Upper lobe of right lung (tissue), 1 donor: Measurements from ENCODE around the gene MACO1. TPM values are rescaled to one million over a fixed set of nuclear protein-coding genes. Genes with fewer than 3 reads are reported as not detected.

Experiments
- ATAC-seq: fragments of 200-7000 bp; cut with Tn5 transposase; one replicate; pipeline ENCODE4 v1.9.1; 2020; ENCODE audit warnings: mild to moderate bottlenecking, moderate library complexity
- DNase-seq: peaks from one replicate; pipeline ENCODE4 v3.0.0-alpha.2; 2020
- H3K27ac ChIP-seq: fragments of 200-600 bp; one replicate; pipeline ENCODE4 v1.8.0; 2022
- H3K27me3 ChIP-seq: fragments of 200-600 bp; one replicate; pipeline ENCODE4 v1.8.0; 2022; ENCODE audit warnings: mild to moderate bottlenecking
- H3K36me3 ChIP-seq: fragments of 200-600 bp; one replicate; pipeline ENCODE4 v1.8.0; 2022
- H3K4me1 ChIP-seq: fragments of 200-600 bp; one replicate; pipeline ENCODE4 v1.8.0; 2022
- H3K4me3 ChIP-seq: fragments of 200-600 bp; one replicate; pipeline ENCODE4 v1.8.0; 2022; ENCODE audit warnings: mild to moderate bottlenecking
- H3K9me3 ChIP-seq: fragments of 200-600 bp; one replicate; pipeline ENCODE4 v1.8.0; 2022
- intact Hi-C: fragments of 100-400 bp; cut with DNase I; formaldehyde crosslinking; loops from one replicate; pipeline ENCODE4 v1.11.0; 2022
- total RNA-seq: library from RNA; stranded (reverse); fragmentation: NEBNext Ultra II Directional; extraction: Animal tissue kit (Norgen Biotek cat#: 25700); gene quantifications from one replicate; pipeline ENCODE4 v1.2.1, GENCODE V29; 2021
- TF ChIP-seq, protein P1 (sequence below): fragments of 200-600 bp; IDR thresholded peaks from one replicate; pipeline ENCODE4 v1.8.0; 2022; ENCODE audit warnings: antibody characterized with exemption
- donor health status: DM: no; HTN: yes; CAD: no; lungs with severe emphysema.

MACO1 gene
- total RNA-seq, 1 donor from 2014 or later = 20.2 TPM

DNA sequence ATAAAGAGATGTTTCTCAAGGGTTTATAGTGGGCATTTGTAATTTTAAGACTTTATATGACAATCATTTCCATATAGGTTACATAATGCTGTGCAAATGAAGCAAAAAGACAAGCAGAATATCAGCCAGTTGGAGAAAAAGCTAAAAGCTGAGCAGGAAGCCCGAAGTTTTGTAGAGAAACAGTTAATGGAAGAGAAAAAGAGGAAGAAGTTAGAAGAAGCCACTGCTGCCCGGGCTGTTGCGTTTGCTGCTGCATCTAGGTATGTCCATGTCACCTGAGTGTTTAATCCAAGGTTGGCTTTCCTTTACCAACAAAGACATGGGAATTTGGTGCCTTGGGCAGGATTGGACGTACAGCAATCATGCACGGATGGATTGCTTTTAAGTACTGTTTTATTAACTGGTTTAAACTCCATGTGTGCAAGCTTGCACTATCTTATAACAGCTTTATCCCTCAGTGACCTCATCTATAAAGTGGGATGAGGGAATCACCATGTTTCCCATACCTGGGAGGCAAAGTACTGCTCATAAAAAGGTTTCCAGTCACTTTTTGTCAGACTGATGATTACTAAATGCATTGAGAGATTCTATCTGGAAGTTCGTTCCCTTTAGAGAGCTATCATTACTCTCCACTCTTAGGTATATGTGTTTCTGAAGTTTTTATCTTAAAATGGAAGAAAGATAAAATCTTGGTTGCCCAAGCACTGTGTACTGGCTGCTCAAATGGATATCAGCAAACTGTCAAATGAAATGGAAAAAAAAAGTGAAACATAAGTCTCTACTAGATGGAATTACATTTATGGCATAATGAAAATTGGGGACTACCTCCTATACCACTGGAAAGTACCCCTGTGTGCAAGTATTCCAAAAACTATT, 55.1 kb downstream of the MACO1 start:
- Histone ChIP-seq H3K36me3 (peaks cover 51% of the 10 kb centered on the region), H3K4me1 (no peaks in the 10 kb centered on the region), H3K4me3 (no peak overlapping the region), H3K27ac (no peak overlapping the region), H3K27me3 (no peaks in the 10 kb centered on the region), H3K9me3 (no peaks in the 10 kb centered on the region)
- intact Hi-C loops = no loop called here
- ATAC-seq (no peak), DNase-seq (no peak)
- TF ChIP-seq, protein P1, sequence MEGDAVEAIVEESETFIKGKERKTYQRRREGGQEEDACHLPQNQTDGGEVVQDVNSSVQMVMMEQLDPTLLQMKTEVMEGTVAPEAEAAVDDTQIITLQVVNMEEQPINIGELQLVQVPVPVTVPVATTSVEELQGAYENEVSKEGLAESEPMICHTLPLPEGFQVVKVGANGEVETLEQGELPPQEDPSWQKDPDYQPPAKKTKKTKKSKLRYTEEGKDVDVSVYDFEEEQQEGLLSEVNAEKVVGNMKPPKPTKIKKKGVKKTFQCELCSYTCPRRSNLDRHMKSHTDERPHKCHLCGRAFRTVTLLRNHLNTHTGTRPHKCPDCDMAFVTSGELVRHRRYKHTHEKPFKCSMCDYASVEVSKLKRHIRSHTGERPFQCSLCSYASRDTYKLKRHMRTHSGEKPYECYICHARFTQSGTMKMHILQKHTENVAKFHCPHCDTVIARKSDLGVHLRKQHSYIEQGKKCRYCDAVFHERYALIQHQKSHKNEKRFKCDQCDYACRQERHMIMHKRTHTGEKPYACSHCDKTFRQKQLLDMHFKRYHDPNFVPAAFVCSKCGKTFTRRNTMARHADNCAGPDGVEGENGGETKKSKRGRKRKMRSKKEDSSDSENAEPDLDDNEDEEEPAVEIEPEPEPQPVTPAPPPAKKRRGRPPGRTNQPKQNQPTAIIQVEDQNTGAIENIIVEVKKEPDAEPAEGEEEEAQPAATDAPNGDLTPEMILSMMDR = no peak

GRCh38 chr1:25486602-25487001, 55.9 kb downstream of the MACO1 start:
- intact Hi-C loops = no loop called here
- Histone ChIP-seq H3K36me3 (peaks cover 59% of the 10 kb centered on the region), H3K9me3 (no peaks in the 10 kb centered on the region), H3K27ac (no peak overlapping the region), H3K4me3 (no peak overlapping the region), H3K4me1 (no peaks in the 10 kb centered on the region), H3K27me3 (no peaks in the 10 kb centered on the region)
- TF ChIP-seq, protein P1 = no peak
- no peak for ATAC-seq
- DNase-seq = no peak

DNA sequence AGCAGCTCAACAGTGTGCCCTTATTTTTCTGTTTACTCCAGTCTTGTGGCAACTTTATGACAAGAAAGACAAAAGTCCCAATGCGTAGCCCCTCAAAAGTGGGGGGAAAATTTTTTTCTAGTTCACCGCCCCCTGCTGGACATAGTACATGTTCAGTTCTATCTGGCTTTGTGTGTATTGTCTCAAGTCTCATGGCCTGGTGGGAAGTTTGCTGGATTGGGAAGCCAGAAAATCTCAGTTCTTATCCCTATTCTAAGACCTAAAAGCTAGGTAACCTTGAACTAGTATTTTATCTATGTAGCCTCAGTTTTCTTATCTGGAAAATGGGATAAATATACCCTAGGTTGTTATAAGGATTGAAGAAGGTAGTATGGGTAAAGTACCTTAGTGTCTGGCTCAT, 56.9 kb downstream of the MACO1 start:
- Histone ChIP-seq H3K9me3 (no peaks in the 10 kb centered on the region), H3K27ac (no peak overlapping the region), H3K27me3 (no peaks in the 10 kb centered on the region), H3K4me1 (no peaks in the 10 kb centered on the region), H3K4me3 (no peak overlapping the region), H3K36me3 (peaks cover 69% of the 10 kb centered on the region)
- intact Hi-C loops = no loop called here
- DNase-seq (no peak), ATAC-seq (no peak)
- TF ChIP-seq, protein P1 = peak; percentile 46

- peaks cover 78% of the 10 kb centered on the region for H3K36me3 ChIP-seq
- no peak for ATAC-seq
Observed at GRCh38 chr1:25492323-25492722, 61.6 kb downstream of the MACO1 start.

GRCh38 chr1:25494952-25495351, 64.3 kb downstream of the MACO1 start:
- Histone ChIP-seq H3K27me3 (no peaks in the 10 kb centered on the region), H3K36me3 (peaks cover 77% of the 10 kb centered on the region), H3K9me3 (no peaks in the 10 kb centered on the region), H3K4me1 (no peaks in the 10 kb centered on the region), H3K4me3 (no peak overlapping the region), H3K27ac (no peak overlapping the region)
- peak; percentile 60 for ATAC-seq
- TF ChIP-seq, protein P1 = no peak
- DNase-seq = no peak
- intact Hi-C loops = no loop called here

More at GRCh38 chr1:25492323-25492722, 61.6 kb downstream of the MACO1 start:
- H3K9me3 ChIP-seq = no peaks in the 10 kb centered on the region
- intact Hi-C loops = no loop called here
- TF ChIP-seq, protein P1 = no peak
- no peaks in the 10 kb centered on the region for H3K27me3 ChIP-seq
- no peaks in the 10 kb centered on the region for H3K4me1 ChIP-seq
- H3K4me3 ChIP-seq = no peak overlapping the region
- DNase-seq = no peak
- H3K27ac ChIP-seq = no peak overlapping the region
